HepG2 (cell line): ENCODE data around the gene CTSZ. TPM values are rescaled to one million over a fixed set of nuclear protein-coding genes. Genes with fewer than 3 reads are reported as not detected.

Experiments
- ATAC-seq: fragments of 200-7000 bp; cut with Tn5 transposase; 3 replicates; pipeline ENCODE4 v1.9.1; 2020; ENCODE audit warnings: mild to moderate bottlenecking, moderate library complexity
- BruUV-seq: library from RNA; stranded (reverse); fragments of 400-500 nt; replicated peaks from 2 replicates; lab custom pipeline; 2021; lab: Mats Ljungman, UMichigan
- CTCF ChIA-PET: fragments of 300-600 bp; formaldehyde crosslinking; extraction: SDS; loops from one replicate; lab custom pipeline; 2021; ENCODE audit warnings: low total read pairs, inconsistent platforms, low intra/inter-chr PET ratio; lab: Yijun Ruan, JAX
- POLR2A ChIA-PET: fragments of 350-600 bp; sonication (Branson Sonifier 250); formaldehyde crosslinking; loops from one replicate; lab custom pipeline; 2020; ENCODE audit warnings: antibody characterized with exemption, inconsistent platforms; lab: Yijun Ruan, JAX
- DNase-seq: peaks from one replicate; pipeline ENCODE4 v3.0.0-alpha.2; 2015; ENCODE audit warnings: low spot score
- FAIRE-seq: peaks from 3 replicates; lab custom pipeline; 2011; peaks lifted over from hg19 to GRCh38; lab: Jason Lieb, UNC
- H2AFZ ChIP-seq: one replicate; pipeline ENCODE4 v1.6.1; 2011; ENCODE audit warnings: low read length, inconsistent platforms
- H3K27ac ChIP-seq: fragments of 300-600 bp; 3 replicates; pipeline ENCODE4 v1.8.0; 2011; ENCODE audit warnings: mixed run types, mild to moderate bottlenecking, mixed read lengths, low read length, inconsistent platforms; ENCODE audit not compliant: insufficient read depth; ENCODE audit errors: extremely low read length
- H3K27me3 ChIP-seq, 2 experiments: fragments of 200-600 bp in 1 of 2; 2 replicates in 1 of 2; 3 replicates in 1 of 2; pipeline versions ENCODE4 v1.6.0 to v1.8.0; 2011; ENCODE audit warnings: low read length in 2 of 2, mild to moderate bottlenecking in 2 of 2, moderate library complexity in 2 of 2, inconsistent platforms in 1 of 2; ENCODE audit not compliant: insufficient read depth in 2 of 2, control insufficient read depth in 1 of 2
- H3K36me3 ChIP-seq, 2 experiments: fragments of 200-600 bp in 1 of 2; replicated peaks in 1 of 2; 2 replicates in 1 of 2; 3 replicates in 1 of 2; pipeline versions ENCODE4 v1.5.1 to v1.8.0; 2011; ENCODE audit warnings: low read length in 2 of 2, inconsistent platforms in 1 of 2; ENCODE audit not compliant: insufficient read depth in 2 of 2, control insufficient read depth in 1 of 2
- H3K4me1 ChIP-seq: 2 replicates; pipeline ENCODE4 v1.5.1; 2012; ENCODE audit warnings: low read length, inconsistent platforms; ENCODE audit not compliant: insufficient read depth
- H3K4me2 ChIP-seq: 2 replicates; pipeline ENCODE4 v1.6.0; 2011; ENCODE audit warnings: low read depth, low read length, inconsistent platforms
- H3K4me3 ChIP-seq, 3 experiments: fragments of 200-600 bp in 1 of 3; sonication (generic), shearing (Covaris generic) in 1 of 3; replicated peaks in 1 of 3; 2 replicates each; pipeline ENCODE4 v1.5.1; 2011 to 2016; ENCODE audit warnings: low read length in 3 of 3, inconsistent platforms in 2 of 3, low read depth in 2 of 3, mild to moderate bottlenecking in 2 of 3, control low read depth in 1 of 3, mixed read lengths in 1 of 3; ENCODE audit not compliant: insufficient read depth in 1 of 3
- H3K79me2 ChIP-seq: one replicate; pipeline ENCODE4 v1.6.1; 2011; ENCODE audit warnings: low read length, inconsistent platforms; ENCODE audit not compliant: insufficient read depth
- H3K9ac ChIP-seq: 2 replicates; pipeline ENCODE4 v1.6.0; 2011; ENCODE audit warnings: mild to moderate bottlenecking, low read depth, low read length, inconsistent platforms; ENCODE audit not compliant: insufficient read depth
- H3K9me3 ChIP-seq: 2 replicates; pipeline ENCODE4 v1.5.1; 2012; ENCODE audit warnings: mild to moderate bottlenecking, low read length
- H4K20me1 ChIP-seq: 2 replicates; pipeline ENCODE4 v1.6.0; 2011; ENCODE audit warnings: inconsistent platforms, mild to moderate bottlenecking, low read length, moderate library complexity; ENCODE audit not compliant: insufficient read depth
- AGO1 ChIP-seq: fragments of 200-400 bp; formaldehyde crosslinking; IDR thresholded peaks from 2 replicates; pipeline ENCODE4 v1.6.1; 2017; ENCODE audit warnings: mild to moderate bottlenecking, low read depth, low read length, moderate library complexity; ENCODE audit not compliant: poor library complexity, severe bottlenecking
- E2F1 ChIP-seq: sonication (generic); formaldehyde crosslinking; IDR thresholded peaks from 2 replicates; pipeline ENCODE4 v1.5.0; 2020; ENCODE audit warnings: missing genetic modification reagents
- HDAC6 ChIP-seq: fragments of 200-600 bp; sonication (generic); IDR thresholded peaks from 2 replicates; pipeline ENCODE4 v1.7.0; 2017; ENCODE audit warnings: mild to moderate bottlenecking, antibody characterized with exemption, low read length, low read depth
- HOXA5 ChIP-seq: sonication (generic); formaldehyde crosslinking; IDR thresholded peaks from 2 replicates; pipeline ENCODE4 v1.4.0; 2020; ENCODE audit warnings: missing genetic modification reagents
- KLF13 ChIP-seq: sonication (generic); formaldehyde crosslinking; IDR thresholded peaks from 2 replicates; pipeline ENCODE4 v1.4.0; 2020; ENCODE audit warnings: mild to moderate bottlenecking, missing genetic modification reagents
- POLR2G ChIP-seq: fragments of 200-400 bp; formaldehyde crosslinking; IDR thresholded peaks from 2 replicates; pipeline ENCODE4 v1.6.1; 2018; ENCODE audit warnings: mild to moderate bottlenecking, low read depth, low read length, moderate library complexity
- RORA ChIP-seq: sonication (generic); formaldehyde crosslinking; IDR thresholded peaks from 2 replicates; pipeline ENCODE4 v1.5.0; 2020; ENCODE audit warnings: mild to moderate bottlenecking, missing genetic modification reagents, moderate library complexity
- RXRB ChIP-seq: IDR thresholded peaks from 2 replicates; pipeline ENCODE4 v1.6.1; 2016; ENCODE audit warnings: borderline replicate concordance, missing genetic modification reagents, missing compliant biosample characterization
- SNAPC2 ChIP-seq: sonication (generic); formaldehyde crosslinking; IDR thresholded peaks from 2 replicates; pipeline ENCODE4 v1.8.1; 2022; ENCODE audit warnings: mild to moderate bottlenecking, missing genetic modification reagents
- ZBTB26 ChIP-seq: IDR thresholded peaks from 2 replicates; pipeline ENCODE4 v1.6.1; 2016; ENCODE audit warnings: missing compliant biosample characterization, missing genetic modification reagents, borderline replicate concordance
- ZNF17 ChIP-seq: sonication (generic); formaldehyde crosslinking; IDR thresholded peaks from 2 replicates; pipeline ENCODE4 v1.5.0; 2020; ENCODE audit warnings: mild to moderate bottlenecking, missing genetic modification reagents
- ZNF33B ChIP-seq: sonication (generic); formaldehyde crosslinking; IDR thresholded peaks from 2 replicates; pipeline ENCODE4 v1.5.1; 2020; ENCODE audit warnings: mild to moderate bottlenecking, missing genetic modification reagents
- ZNF589 ChIP-seq: sonication (generic); formaldehyde crosslinking; conservative IDR thresholded peaks from 2 replicates; pipeline ENCODE4 v1.8.0; 2022; ENCODE audit warnings: mild to moderate bottlenecking, moderate library complexity, missing genetic modification reagents
- ZSCAN31 ChIP-seq: sonication (generic); formaldehyde crosslinking; IDR thresholded peaks from 2 replicates; pipeline ENCODE4 v1.5.0; 2020; ENCODE audit warnings: low read depth, mild to moderate bottlenecking, missing genetic modification reagents
- WGBS: methylation state at CpG from one replicate; pipeline ENCODE4 v1.1.6; 2017; ENCODE audit warnings: low lambda C conversion rate; 5-methylcytosine and 5-hydroxymethylcytosine counted together
- in situ Hi-C: cut with HindIII; loops from 2 replicates; pipeline ENCODE4 v1.10.0; 2017; ENCODE audit warnings: low pct_unique_long_range_greater_than_20kb; ENCODE audit not compliant: extremely low pct_ligation_motif_present
- intact Hi-C: fragments of 100-400 bp; cut with micrococcal nuclease; formaldehyde crosslinking; loops from one replicate; pipeline ENCODE4 v1.10.0; 2022; ENCODE audit not compliant: unreplicated experiment
- polyA plus RNA-seq, 8 experiments: library from polyadenylated mRNA; depleted of rRNA in 3 of 8; stranded (reverse) in 7 of 8; unstranded in 1 of 8; fragments of >200 nt; fragmentation: Illumina TruSeq in 4 of 8; extraction: Trizol in 4 of 8; gene quantifications; 2 replicates each; pipeline versions ENCODE4 v1.2.1 to v1.2.3, GENCODE V29; 2011 to 2016; ENCODE audit warnings: low read depth in 4 of 8, missing spikeins in 1 of 8, mixed read lengths in 1 of 8; ENCODE audit not compliant: insufficient read depth in 1 of 8
- total RNA-seq, 5 experiments: library from RNA; depleted of rRNA; stranded (reverse); fragments of >200 nt; fragmentation: Illumina TruSeq; extraction: Trizol; gene quantifications; 2 replicates each; pipeline ENCODE4 v1.2.3, GENCODE V29; 2016; ENCODE audit warnings: low read depth in 1 of 5

CTSZ gene
- total and polyA plus RNA-seq, 2 of the 13 experiments (the other 11 are each of a cell fraction or from before 2014, with no cell fraction given): 0.33 TPM; not detected in 1

DNA sequence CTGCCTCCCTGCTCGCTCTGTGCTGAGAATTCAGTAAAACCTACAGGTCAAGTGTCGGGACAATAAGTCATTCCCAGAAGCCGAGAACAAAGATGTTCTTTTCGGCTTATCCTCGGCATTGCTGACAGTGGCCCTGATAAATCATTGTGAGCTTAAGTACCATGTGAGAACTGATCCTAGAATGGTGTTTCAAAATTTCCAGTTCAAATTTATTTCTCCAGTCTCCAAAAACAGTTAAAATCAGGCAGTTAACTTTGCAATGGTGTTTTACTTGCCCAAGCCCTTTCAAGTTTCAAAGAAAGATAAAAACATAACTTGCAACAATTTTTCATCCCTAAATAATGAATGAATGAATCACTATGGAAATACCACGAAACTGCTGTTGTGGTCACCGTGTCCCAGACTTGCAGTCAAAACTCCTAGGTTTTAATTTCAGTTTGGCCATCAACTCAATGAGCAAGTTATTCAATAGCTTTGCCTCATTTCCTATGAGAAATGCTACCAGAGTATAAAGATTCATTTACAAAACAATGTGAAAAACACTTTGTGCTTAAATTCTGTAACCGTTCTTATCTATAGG lies 20.8 kb upstream of the CTSZ start:
- ChIA-PET CTCF (no interaction called here), POLR2A (interaction anchor here (1.6 kb wide), 1 partner anchor 47 kb away, joined by 4 read pairs; the partner anchor contains the start of gene NELFCD)
- H4K20me1 ChIP-seq: peaks cover 15% of the 10 kb centered on the region; the same call in 1 of the 2 replicates
- H3K4me1 ChIP-seq: peaks cover 68% of the 10 kb centered on the region
- no TSS peak for BruUV-seq
- ATAC-seq (no peak), FAIRE-seq (no peak), DNase-seq (no peak)
- no peak overlapping the region for H2AFZ ChIP-seq
- no peak overlapping the region; a peak in 1 of 6 replicates for H3K4me3 ChIP-seq
- no peaks in the 10 kb centered on the region; a peak in 1 of 5 replicates for H3K27me3 ChIP-seq
- intact Hi-C loops: no loop called here
- no peak overlapping the region for H3K27ac ChIP-seq
- H3K9ac ChIP-seq: no peak overlapping the region
- WGBS: 96% methylated on average over 8 of the region's 8 CpGs
- in situ Hi-C loops: no loop called here
- peaks cover 70% of the 10 kb centered on the region for H3K79me2 ChIP-seq
- H3K4me2 ChIP-seq: peak overlapping the region; percentile 97; the same call in 1 of the 2 replicates
- no peaks in the 10 kb centered on the region for H3K9me3 ChIP-seq
- H3K36me3 ChIP-seq: peaks cover 32 to 65% of the 10 kb centered on the region in 2 experiments
- TF ChIP-seq SNAPC2 (CRISPR knock-in tag) (0 out of 2 replicates have a peak, but pooled peaks have one; percentile 7), HOXA5 (CRISPR knock-in tag) (no peak), AGO1 (no peak), POLR2G (peak; percentile 44; the same call in 1 of the 2 replicates), ZSCAN31 (CRISPR knock-in tag) (no peak)

DNA sequence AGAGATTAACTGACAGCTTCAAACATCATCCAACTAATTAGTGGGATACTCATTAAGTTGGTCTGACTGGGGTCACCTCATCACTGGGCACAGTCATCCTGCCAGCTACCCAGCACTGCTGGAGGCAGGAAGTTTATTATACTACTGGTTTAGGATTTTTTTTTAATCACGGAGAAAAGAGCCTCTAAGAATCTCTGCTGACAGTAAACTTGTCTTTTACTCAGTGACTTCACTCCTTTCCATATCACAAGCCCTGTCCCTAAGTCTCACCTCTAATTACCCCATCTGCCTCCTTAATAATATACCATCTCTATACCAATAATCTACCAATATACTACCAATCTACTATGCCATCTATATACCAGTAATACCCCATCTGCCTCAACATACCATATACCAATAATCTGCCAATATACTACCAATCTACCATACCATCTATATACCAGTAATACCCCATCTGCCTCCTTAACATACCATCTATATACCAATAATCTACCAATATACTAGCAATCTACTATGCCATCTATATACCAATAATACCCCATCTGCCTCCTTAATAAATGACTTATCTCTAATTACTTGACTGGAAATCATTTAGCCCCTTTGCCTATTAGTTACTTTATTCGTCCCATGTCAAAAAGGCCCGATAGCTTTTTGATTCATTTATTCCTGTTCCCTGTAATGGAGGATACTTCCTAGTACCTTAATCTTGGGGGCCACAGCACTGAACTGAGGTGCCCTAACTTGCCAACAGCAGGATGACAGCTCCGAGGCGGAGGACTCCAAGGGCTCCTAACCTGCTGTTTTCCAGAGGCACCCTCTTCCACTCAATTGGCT lies 20.1 kb upstream of the CTSZ start:
- Histone ChIP-seq H3K4me3 (no peak overlapping the region), H3K9me3 (no peaks in the 10 kb centered on the region), H3K4me1 (peaks cover 64% of the 10 kb centered on the region), H3K36me3 (peaks cover 32 to 71% of the 10 kb centered on the region in 2 experiments), H3K9ac (no peak overlapping the region), H3K79me2 (peaks cover 70% of the 10 kb centered on the region), H3K27me3 (no peaks in the 10 kb centered on the region; a peak in 1 of 5 replicates), H3K4me2 (0 out of 2 replicates have a peak overlapping the region, but pooled peaks have one; percentile 97), H3K27ac (no peak overlapping the region), H2AFZ (no peak overlapping the region), H4K20me1 (peaks cover 15% of the 10 kb centered on the region; the same call in 1 of the 2 replicates)
- BruUV-seq: no TSS peak
- DNase-seq: no peak
- ChIA-PET POLR2A (interaction anchor here (1.0 to 1.6 kb wide), 2 partner anchors 11 to 46 kb away, joined by 3 to 4 read pairs; partner anchors contain the start of gene NELFCD), CTCF (no interaction called here)
- intact Hi-C loops (no loop called here), in situ Hi-C loops (no loop called here)
- ATAC-seq: no peak
- no peak for FAIRE-seq
- 98% methylated on average over 5 of the region's 5 CpGs for WGBS
- TF ChIP-seq ZBTB26 (CRISPR knock-in tag): no peak
- TF ChIP-seq AGO1: no peak
- TF ChIP-seq KLF13 (CRISPR knock-in tag): no peak
- no peak for TF ChIP-seq HDAC6
- no peak for TF ChIP-seq ZNF589 (CRISPR knock-in tag)
- no peak for TF ChIP-seq ZNF17 (CRISPR knock-in tag)
- no peak for TF ChIP-seq RXRB (CRISPR knock-in tag)
- no peak for TF ChIP-seq RORA
- TF ChIP-seq E2F1 (CRISPR knock-in tag): no peak
- TF ChIP-seq ZNF33B: no peak
